HG03139 (cell line): ENCODE data around the gene CMTM7.
A peak's percentile ranks its signal among the peaks of the same experiment; 100 is the strongest.

Experiments
- ATAC-seq: cut with Tn5 transposase; IDR thresholded peaks from one replicate; pipeline ENCODE4 v1.9.1; 2021; ENCODE audit not compliant: unreplicated experiment

Gene CMTM7

DNA sequence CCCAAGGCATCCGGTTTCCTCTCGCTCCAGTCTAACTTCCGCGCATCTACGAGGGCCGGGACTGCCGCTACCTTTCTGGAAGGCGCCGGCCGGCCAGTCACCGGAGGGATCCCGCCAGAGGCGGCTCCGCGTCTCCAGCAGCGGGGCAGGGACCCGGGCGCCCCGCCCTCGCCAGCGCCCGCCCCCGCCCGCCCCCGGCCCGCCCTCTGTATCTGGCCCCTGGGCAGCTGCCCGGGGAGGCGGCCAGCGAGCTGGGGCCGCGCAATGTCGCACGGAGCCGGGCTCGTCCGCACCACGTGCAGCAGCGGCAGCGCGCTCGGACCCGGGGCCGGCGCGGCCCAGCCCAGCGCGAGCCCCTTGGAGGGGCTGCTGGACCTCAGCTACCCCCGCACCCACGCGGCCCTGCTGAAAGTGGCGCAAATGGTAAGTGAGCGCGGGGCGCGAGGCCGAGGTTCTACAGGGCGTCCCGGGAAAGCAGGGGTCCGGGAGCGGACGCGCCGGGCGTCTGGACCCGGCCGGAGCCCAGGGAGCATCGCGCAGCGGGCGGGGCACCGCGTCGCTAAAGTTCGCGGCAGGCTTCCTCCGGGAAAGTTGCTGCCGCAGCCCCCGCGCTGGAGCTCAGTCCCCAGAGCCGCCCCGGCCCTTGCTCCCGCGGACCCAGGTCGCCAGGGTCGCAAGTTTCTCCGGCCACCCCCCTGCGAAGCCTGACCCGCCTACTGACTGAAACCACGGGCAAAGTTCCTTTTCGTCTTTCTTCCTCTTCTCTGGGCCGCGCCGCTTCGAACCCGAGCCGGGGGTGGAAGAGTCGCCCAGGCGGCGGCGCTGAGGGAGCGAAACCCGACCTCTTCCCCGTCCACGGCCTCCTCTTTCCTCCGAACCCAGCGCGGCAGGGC is at the start of gene CMTM7:
Gene CMTM7 (plus strand): TSS at position 211 of the 893 bp plus-strand sequence. CDS start 54 bp downstream, at position 265.
- peak; percentile 52 for ATAC-seq

DNA sequence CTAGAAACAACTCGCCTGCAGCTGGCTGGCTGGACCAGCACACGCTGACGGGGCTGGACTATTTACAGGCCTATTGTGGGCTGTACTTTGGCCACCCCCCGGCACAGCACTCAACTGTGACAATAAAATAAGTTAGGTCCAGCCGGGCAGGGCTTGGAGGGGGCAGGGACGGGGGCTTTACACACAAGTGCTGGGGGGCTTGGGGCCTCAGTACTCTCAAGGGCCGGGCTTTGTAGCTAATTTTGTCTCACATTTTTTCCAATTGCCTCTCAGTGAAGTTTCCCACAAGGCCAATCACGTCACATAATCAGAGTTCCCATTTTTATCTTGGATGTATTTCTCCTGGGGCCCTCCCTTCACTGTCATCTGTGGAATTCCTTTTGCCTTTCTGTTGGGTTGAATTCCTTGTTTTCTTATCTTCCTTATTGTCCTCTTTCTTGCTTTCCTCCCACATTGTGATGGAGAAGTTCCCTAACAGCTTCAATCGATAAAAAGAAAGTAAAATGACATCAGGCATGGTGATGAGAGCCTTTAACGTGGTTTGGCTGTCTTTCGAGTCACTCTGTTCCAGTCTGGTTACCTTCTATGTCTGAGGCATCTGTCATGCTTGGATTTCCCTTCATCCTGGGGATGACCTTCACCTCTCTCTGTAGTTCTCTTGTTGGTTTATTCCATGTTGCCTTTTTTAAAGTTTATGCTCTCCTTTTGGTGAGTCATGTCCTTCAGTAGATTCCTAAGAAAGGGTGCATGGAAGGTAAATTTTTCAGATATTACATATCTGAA is 44.1 kb upstream of the CMTM7 start:
- no peak for ATAC-seq

DNA sequence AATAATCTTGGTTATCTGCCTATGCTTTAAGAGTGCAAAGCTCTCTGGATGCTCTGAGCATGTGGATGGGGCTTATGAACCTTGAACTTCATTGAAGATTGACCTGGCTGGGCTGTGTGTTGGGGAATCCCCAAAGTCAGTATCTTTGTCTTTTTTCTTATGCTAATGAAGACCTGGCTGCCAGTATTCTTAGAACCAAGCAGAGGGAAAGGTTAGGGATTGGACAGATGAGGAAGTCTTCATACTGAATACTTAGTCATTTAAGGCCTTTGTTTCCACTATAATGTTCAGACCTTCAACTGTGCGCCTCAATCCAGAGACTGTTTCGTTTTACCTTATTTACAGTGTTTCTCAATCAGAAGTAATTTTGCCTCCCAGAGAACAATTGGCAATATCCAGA is 42.5 kb upstream of the CMTM7 start:
- ATAC-seq, result no peak

GRCh38 chr3:32352563-32352962 is 39.1 kb upstream of the CMTM7 start:
- ATAC-seq, result no peak

- ATAC-seq, result no peak
Measured at GRCh38 chr3:32353351-32353750, 38.3 kb upstream of the CMTM7 start.

- ATAC-seq, result no peak
Measured at GRCh38 chr3:32354362-32354778, 37.3 kb upstream of the CMTM7 start.

- no peak for ATAC-seq
Measured at GRCh38 chr3:32355751-32356291, 35.8 kb upstream of the CMTM7 start.

- ATAC-seq, result no peak
Measured at GRCh38 chr3:32359766-32360492, 31.7 kb upstream of the CMTM7 start.

DNA sequence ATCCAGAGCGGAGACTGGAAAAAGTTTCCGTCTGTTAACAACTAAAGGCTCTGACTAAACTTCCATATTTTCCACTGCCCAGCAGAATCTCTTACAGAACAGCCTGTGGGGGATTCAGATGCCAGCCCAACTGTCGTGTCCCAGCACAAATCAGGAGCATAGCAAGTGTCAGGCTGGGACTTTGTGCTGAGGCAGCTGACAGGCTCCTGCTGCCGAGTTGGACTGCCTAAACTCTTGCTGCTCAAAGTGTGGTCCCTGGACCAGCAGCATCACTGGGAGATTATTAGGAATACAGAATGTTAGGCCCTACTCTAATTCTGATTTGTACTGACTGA is 31.2 kb upstream of the CMTM7 start:
- ATAC-seq, result no peak

DNA sequence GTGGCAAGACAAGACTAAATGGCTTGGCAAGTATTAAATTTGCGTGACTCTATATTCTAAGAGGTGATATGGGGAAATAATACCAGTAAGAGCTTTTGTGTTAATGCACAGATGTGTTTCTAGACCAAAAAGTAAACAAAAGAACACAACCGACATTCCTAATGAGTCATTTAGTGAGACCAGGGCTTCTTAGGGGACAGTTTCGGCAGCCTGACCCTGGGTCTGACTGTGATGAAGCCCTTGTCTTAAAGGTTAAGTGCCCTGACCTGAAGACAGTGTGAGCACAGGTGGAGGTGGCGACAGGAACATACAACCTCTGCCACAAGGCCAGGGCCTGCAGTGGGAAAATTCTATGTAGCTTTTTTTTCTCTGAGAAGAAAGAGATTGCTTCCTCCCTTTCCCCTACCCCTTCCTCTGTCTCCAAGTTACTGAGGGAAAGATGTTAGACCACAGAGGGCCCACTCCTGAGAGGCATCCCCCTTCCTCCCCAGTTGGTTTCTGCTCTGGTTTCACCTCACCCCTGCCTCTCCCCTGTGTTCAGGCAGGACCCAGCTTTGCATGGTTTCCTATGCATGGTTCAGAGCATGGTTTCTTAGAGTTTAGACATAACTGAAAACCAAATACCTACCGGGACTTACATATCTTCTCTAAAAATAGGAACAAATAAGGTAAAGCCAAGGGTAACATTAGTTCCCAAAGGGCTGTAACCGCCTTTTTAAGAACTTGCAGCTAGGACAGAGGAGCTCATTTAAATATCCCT is 24.8 kb upstream of the CMTM7 start:
- ATAC-seq, result no peak

GRCh38 chr3:32367442-32367841 is 24.2 kb upstream of the CMTM7 start:
- no peak for ATAC-seq

DNA sequence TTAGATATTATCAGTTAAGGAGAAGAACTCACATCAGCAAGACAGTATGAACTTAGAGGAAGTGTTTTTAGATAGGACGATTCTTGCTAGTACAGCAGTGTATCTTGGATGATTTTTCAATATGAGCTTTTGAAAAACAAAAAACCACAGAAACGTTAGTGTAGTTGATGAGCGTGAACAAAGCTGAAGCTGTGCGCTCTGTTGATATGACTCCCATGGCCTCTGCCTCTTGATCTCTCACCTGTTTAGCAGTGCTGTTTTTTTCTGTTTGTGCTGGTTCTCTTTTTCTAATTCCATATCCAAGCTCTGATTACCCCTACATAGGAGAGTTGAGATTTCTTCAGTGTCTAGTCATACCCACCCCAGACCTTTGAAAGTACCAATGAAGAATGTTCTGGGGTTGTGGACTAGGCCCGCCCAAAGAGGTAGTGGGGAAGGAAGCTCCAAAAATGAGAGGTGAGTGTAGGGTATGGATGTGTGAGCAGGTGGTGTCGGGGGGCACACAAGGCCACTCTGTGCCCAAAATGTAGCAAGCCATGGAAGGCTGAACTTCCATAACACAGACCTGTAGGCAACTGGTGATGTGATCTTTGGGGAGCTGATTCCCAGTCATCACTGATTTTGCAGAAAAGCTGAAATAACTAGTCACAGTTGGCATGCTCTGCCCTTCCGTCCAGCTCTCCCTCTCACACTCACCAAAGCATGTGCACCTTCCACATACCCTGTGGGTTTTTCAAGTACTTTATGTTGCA is 20.0 kb upstream of the CMTM7 start:
- no peak for ATAC-seq

GRCh38 chr3:32372213-32372490 is 19.5 kb upstream of the CMTM7 start:
- ATAC-seq, result no peak

DNA sequence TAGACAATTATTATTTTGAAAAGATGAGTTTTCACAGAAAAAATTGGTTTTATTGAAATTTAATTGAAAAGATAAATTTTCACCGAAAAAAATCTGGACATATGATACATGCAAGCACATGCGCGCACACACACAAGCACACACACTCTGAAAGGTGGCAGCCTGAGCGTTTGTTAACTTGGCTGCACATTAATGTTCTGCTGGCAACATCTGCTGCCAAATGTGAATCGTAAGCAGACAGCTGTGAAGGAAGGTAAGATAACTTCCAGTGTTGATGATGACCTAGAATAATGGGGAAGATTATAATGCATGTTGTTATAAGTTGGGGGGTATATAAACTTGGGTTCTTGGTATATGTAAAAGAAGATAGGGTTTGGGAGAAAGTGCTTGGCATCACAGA is 18.4 kb upstream of the CMTM7 start:
- no peak for ATAC-seq

- no peak for ATAC-seq
Measured at GRCh38 chr3:32373844-32374243, 17.8 kb upstream of the CMTM7 start.

DNA sequence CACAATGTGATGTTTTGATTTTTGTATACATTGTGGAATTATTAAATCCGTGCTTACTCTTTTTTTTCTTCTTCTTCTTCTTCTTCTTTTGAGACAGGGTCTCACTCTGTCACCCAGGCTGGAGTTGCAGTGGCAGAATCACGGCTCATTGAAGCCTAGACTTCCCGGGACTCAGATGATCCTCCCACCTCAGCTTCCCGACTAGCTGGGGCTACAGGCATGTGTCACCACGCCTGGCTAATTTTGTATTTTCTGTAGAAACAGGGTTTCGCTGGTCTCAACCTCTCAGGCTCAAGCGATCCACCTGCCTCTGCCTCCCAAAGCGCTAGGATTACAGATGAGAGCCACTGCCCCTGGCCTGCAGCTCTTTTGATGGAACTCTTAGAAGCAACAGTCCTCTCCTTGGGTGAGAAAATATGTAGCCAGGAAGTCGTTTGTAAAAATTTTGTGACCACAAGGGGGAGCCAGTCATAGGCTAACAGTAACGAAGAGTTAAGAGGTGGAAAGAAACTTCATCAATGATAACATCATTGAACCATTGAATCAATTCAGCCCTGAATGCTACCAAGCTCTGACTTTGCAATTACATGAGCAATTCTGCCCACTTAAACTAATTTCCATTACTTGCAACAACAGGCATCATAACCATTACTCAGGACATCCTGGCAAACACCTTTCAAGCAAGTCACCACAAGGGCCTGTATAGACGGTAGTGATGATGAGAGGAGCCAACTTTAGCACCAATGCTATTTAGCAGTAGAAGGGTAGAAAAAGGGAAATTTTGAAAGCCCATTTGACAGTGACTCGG is 16.7 kb upstream of the CMTM7 start:
- no peak for ATAC-seq

- ATAC-seq, result no peak
Measured at GRCh38 chr3:32375596-32375930, 16.1 kb upstream of the CMTM7 start.

DNA sequence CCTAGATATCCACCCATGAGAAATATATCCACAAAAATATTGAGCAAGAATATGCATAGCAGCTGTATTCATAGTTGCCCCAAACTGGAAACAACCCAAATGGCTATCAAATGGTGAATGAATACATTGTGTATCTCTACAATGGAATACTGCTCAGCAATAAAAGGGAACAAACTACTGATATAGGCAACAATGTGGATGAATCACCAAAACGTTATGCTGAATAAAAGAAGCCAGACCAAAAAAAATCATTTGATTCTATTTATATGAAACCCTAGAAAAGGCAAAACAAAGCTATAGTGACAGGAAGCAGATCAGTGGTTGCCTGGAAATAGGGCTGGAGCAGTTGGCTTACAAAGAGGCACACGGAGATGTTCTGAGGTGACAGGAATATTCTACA is 15.5 kb upstream of the CMTM7 start:
- no peak for ATAC-seq

GRCh38 chr3:32379831-32380500 is 11.7 kb upstream of the CMTM7 start:
- no peak for ATAC-seq
